Measurements from ENCODE around the gene VAT1L. TPM values are rescaled to one million over a fixed set of nuclear protein-coding genes. Genes with fewer than 3 reads are reported as not detected.

Gene VAT1L
- total RNA-seq, 4 donors from 2014 or later: 0.53 to 2.5 (median 0.92) TPM

DNA sequence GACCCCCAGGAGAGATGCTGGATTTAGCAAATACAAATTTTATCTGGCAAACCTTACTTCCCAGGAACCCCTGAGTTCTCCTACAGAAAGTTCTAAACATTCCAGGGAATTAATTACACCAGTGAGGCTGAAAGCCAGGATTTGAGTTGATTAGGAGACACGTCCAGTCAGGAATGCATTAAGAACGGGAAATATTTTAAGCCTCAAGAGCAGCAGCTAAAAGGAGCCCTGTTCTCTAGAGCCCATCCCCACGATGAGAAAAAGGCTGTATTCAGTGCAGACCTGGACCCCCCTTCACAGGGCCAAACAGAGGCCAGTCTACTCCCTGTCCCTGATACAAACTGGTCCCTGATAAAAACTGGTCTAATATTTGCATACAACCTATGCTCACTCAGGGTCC is 55.0 kb downstream of the VAT1L start:
- Histone ChIP-seq H3K27ac (no peak overlapping the region), H3K9me3 (no peaks in the 10 kb centered on the region), H3K27me3 (no peaks in the 10 kb centered on the region), H3K4me1 (no peaks in the 10 kb centered on the region), H3K4me3 (no peak overlapping the region), H3K36me3 (no peaks in the 10 kb centered on the region)
- TF ChIP-seq, protein P1, sequence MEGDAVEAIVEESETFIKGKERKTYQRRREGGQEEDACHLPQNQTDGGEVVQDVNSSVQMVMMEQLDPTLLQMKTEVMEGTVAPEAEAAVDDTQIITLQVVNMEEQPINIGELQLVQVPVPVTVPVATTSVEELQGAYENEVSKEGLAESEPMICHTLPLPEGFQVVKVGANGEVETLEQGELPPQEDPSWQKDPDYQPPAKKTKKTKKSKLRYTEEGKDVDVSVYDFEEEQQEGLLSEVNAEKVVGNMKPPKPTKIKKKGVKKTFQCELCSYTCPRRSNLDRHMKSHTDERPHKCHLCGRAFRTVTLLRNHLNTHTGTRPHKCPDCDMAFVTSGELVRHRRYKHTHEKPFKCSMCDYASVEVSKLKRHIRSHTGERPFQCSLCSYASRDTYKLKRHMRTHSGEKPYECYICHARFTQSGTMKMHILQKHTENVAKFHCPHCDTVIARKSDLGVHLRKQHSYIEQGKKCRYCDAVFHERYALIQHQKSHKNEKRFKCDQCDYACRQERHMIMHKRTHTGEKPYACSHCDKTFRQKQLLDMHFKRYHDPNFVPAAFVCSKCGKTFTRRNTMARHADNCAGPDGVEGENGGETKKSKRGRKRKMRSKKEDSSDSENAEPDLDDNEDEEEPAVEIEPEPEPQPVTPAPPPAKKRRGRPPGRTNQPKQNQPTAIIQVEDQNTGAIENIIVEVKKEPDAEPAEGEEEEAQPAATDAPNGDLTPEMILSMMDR (IDR thresholded peaks at IDR 0.05): no peak
- no peak for TF ChIP-seq POLR2A (IDR thresholded peaks at IDR 0.05)
- no peak for DNase-seq

DNA sequence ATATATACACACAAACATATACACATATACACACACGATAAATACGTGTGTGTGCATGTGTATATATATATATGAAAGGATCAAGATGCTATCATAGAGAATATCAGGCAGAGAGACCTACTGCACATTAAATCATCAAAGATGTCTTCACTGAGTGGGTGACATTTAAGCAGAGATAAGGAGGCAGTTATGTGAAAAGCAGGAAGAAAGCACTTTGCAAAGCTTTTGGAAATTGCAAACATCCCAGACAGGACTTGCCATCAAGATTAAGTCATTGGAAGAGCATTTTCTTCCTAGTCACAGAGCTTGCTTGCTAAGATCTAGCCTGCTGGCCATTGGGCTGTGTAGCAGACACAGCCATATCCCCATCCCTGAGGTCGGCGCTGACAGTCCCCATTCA is 56.4 kb downstream of the VAT1L start:
- TF ChIP-seq, protein P1 (IDR thresholded peaks at IDR 0.05): no peak
- no peak for TF ChIP-seq POLR2A (IDR thresholded peaks at IDR 0.05)
- Histone ChIP-seq H3K36me3 (no peaks in the 10 kb centered on the region), H3K27me3 (no peaks in the 10 kb centered on the region), H3K4me3 (no peak overlapping the region), H3K9me3 (no peaks in the 10 kb centered on the region), H3K4me1 (no peaks in the 10 kb centered on the region), H3K27ac (no peak overlapping the region)
- no peak for DNase-seq

DNA sequence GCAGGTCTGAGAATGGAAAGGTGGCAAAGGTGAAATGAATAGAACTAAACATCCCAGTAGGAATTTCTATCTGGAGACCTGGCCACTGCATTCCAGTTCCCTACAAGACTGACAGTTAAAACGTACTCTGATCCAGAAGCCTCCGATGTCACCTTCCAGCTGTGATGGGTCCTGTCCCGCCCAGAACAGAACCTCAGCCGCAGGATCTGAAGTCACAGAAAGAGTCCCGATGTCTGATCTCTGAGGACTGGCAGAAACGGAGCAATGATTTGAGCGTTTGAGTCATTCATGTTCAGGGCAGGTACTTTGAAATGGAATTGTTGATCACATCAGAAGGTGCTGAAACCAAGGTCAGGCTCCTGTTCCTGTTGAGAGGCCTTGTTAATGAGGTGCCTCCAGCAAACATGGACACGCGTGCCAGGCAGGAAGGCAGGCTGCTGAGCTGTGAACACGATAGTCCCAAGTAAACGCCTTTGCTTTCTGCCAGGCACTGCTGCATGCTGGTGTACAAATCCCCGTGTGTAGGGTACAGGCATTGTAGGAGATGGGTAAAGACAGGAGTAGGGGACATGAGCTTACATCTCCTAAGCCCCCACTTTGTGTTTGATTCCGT is 61.4 kb downstream of the VAT1L start:
- Histone ChIP-seq H3K27me3 (no peaks in the 10 kb centered on the region), H3K36me3 (no peaks in the 10 kb centered on the region), H3K4me3 (no peak overlapping the region), H3K4me1 (no peaks in the 10 kb centered on the region), H3K9me3 (no peaks in the 10 kb centered on the region), H3K27ac (no peak overlapping the region)
- no peak for TF ChIP-seq POLR2A (IDR thresholded peaks at IDR 0.05)
- TF ChIP-seq, protein P1 (IDR thresholded peaks at IDR 0.05): no peak
- no peak for DNase-seq

DNA sequence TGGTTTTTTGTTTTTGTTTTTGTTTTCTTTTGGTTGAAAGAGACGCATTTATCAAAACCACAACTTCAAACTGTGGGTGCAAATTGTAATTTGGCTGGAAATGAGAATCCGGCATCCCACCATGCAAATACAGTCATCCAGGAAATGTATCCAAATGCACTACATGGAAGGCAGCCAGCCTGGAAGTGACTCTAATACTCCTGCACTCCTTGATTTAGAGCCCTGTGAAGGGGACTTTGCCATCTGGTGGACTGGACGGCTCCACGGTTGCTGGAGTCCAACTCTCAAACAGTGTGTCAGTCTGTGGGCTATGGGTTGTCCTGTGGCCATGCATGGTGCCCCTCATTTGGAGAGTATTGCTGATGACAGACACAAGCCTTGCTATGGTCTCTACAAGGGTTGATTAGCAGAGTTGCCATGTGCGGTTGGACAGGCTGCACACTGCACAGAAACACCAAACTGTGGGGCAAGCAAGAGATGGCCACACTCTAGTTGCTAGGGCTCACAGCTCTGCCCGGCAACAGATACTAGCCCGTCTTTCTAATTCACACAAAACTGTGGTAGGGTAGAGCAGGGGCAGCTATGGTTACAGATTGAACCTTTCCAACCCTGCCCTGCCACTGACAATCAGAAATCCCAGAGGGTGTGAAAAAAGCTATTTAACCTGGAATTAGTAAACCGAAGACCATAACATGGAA is 62.4 kb downstream of the VAT1L start:
- no peaks in the 10 kb centered on the region for H3K4me1 ChIP-seq
- H3K36me3 ChIP-seq: no peaks in the 10 kb centered on the region
- H3K27me3 ChIP-seq: no peaks in the 10 kb centered on the region
- no peaks in the 10 kb centered on the region for H3K9me3 ChIP-seq
- DNase-seq: no peak
- H3K27ac ChIP-seq: no peak overlapping the region
- TF ChIP-seq POLR2A (IDR thresholded peaks at IDR 0.05): no peak
- TF ChIP-seq, protein P1 (IDR thresholded peaks at IDR 0.05): no peak
- no peak overlapping the region for H3K4me3 ChIP-seq

DNA sequence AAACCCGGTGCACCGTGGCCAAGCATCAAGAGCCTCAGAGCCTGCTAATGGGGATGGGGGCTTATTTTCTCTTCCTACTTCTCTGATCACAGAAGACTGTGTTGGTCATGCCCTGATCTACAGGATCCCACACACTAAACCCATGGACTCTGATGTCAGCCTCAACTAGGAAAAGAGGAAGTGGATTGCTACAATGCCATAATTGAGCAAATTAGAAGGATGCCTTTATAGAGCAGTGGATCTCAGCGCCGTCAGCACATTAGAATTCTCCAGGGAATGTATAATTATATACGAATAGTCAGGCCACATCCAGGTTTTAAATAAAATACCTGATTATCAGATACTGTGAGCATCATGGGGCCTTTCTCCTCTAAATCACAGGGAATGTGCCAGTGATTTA is 64.8 kb downstream of the VAT1L start:
- Histone ChIP-seq H3K27ac (no peak overlapping the region), H3K27me3 (no peaks in the 10 kb centered on the region), H3K4me1 (no peaks in the 10 kb centered on the region), H3K9me3 (no peaks in the 10 kb centered on the region), H3K4me3 (no peak overlapping the region), H3K36me3 (no peaks in the 10 kb centered on the region)
- DNase-seq: no peak
- TF ChIP-seq POLR2A (IDR thresholded peaks at IDR 0.05): no peak
- TF ChIP-seq, protein P1 (IDR thresholded peaks at IDR 0.05): no peak

Data from Peyer's patch (tissue), 4 donors.